ENCODE measurements around the gene ZBTB4. TPM values are rescaled to one million over a fixed set of nuclear protein-coding genes. Genes with fewer than 3 reads are reported as not detected.
"Not testable (repeated sequence)": the region's sequence is repeated elsewhere in the genome, so short reads cannot be mapped to it uniquely, and the experiment has no call there.

The ZBTB4 gene
- total RNA-seq, 1 donor from 2014 or later = 20.2 TPM

GRCh38 chr17:7484067-7484918, 4.9 kb upstream of the ZBTB4 start, which contains the start of gene POLR2A:
Gene POLR2A (plus strand): TSS chr17:7484366.
- H3K9me3 Mint-ChIP-seq = no peaks in the 10 kb centered on the region
- peaks cover 49% of the 10 kb centered on the region for H3K4me1 Mint-ChIP-seq (ENCODE audit: low read depth)
- no peaks in the 10 kb centered on the region for H3K27me3 Mint-ChIP-seq (ENCODE audit: low read depth)

GRCh38 chr17:7483255-7484066, 4.0 kb upstream of the ZBTB4 start:
- peaks cover 44% of the 10 kb centered on the region for H3K4me1 Mint-ChIP-seq (ENCODE audit: low read depth)
- H3K9me3 Mint-ChIP-seq = no peaks in the 10 kb centered on the region
- H3K27me3 Mint-ChIP-seq (ENCODE audit: low read depth) = no peaks in the 10 kb centered on the region
- H3K27ac Mint-ChIP-seq = peak overlapping the region; percentile 99
- H3K36me3 Mint-ChIP-seq (ENCODE audit: low read depth) = peaks cover 32% of the 10 kb centered on the region
- H3K4me3 Mint-ChIP-seq (ENCODE audit: low read depth) = peak overlapping the region; percentile 98
- intact Hi-C loops (cut with micrococcal nuclease) = loop anchor here (1.0 to 10.0 kb wide), 9 partner anchors 28 to 351 kb away; partner anchors contain the start of genes ELP5, GPS2, KDM6B and SENP3
- DNase-seq (ENCODE audit: low spot score) = peak; percentile 90

More at GRCh38 chr17:7484067-7484918, 4.9 kb upstream of the ZBTB4 start, which contains the start of gene POLR2A:
- Mint-ChIP-seq H3K27ac (peak within 1 kb of the TSS; percentile 99), H3K36me3 (ENCODE audit: low read depth) (peaks cover 40% of the 10 kb centered on the region), H3K4me3 (ENCODE audit: low read depth) (peak within 1 kb of the TSS; percentile 98)
- peak; percentile 95 for DNase-seq (ENCODE audit: low spot score)
- intact Hi-C loops (cut with micrococcal nuclease) = loop anchor here (1.0 to 10.0 kb wide), 8 partner anchors 29 to 351 kb away; partner anchors contain the start of genes GPS2, KDM6B, SENP3 and TMEM102

DNA sequence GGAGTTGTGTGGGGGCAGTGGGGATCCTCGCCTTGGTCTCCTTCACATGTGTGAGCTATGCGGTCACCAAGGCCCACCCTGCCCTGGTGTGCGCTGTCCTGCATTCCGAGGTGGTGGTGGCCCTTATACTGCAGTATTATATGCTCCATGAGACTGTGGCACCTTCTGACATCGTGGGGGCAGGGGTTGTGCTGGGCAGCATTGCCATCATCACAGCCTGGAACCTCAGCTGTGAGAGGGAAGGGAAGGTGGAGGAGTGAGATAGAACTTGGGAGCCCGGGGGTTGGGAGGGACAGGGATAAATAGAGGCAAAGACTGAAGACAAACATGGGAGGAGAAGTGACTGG, 3.3 kb upstream of the ZBTB4 start:
- intact Hi-C loops (cut with micrococcal nuclease) = loop anchor here (1.0 to 10.0 kb wide), 3 partner anchors 202 to 352 kb away; partner anchors contain the start of genes ELP5, KDM6B, TP53 and WRAP53
- not testable (repeated sequence) for H3K9me3 Mint-ChIP-seq; H3K27me3 Mint-ChIP-seq (ENCODE audit: low read depth); DNase-seq (ENCODE audit: low spot score)
- peak overlapping the region; percentile 98 for H3K4me3 Mint-ChIP-seq (ENCODE audit: low read depth)
- peak overlapping the region; percentile 99 for H3K27ac Mint-ChIP-seq
- peaks cover 29% of the 10 kb centered on the region for H3K36me3 Mint-ChIP-seq (ENCODE audit: low read depth)
- H3K4me1 Mint-ChIP-seq (ENCODE audit: low read depth) = peaks cover 50% of the 10 kb centered on the region

- not testable (repeated sequence) for DNase-seq (ENCODE audit: low spot score); H3K9me3 Mint-ChIP-seq; H3K27me3 Mint-ChIP-seq (ENCODE audit: low read depth)
- Mint-ChIP-seq H3K27ac (peak overlapping the region; percentile 99), H3K4me3 (ENCODE audit: low read depth) (peak overlapping the region; percentile 98), H3K36me3 (ENCODE audit: low read depth) (peaks cover 23% of the 10 kb centered on the region), H3K4me1 (ENCODE audit: low read depth) (peaks cover 48% of the 10 kb centered on the region)
- intact Hi-C loops (cut with micrococcal nuclease) = loop anchor here (10.0 kb wide), 2 partner anchors 203 to 353 kb away; partner anchors contain the start of genes KDM6B, TP53 and WRAP53
Observed at GRCh38 chr17:7481842-7482741, 2.7 kb upstream of the ZBTB4 start.

- Mint-ChIP-seq H3K4me3 (ENCODE audit: low read depth) (peak within 1 kb of the TSS; percentile 85), H3K27ac (peak within 1 kb of the TSS; percentile 48), H3K4me1 (ENCODE audit: low read depth) (peaks cover 53% of the 10 kb centered on the region), H3K36me3 (ENCODE audit: low read depth) (peaks cover 18% of the 10 kb centered on the region)
- intact Hi-C loops (cut with micrococcal nuclease) = loop anchor here (10.0 kb wide), 2 partner anchors 204 to 354 kb away; partner anchors contain the start of genes KDM6B, TP53 and WRAP53
- H3K9me3 Mint-ChIP-seq; DNase-seq (ENCODE audit: low spot score); H3K27me3 Mint-ChIP-seq (ENCODE audit: low read depth): not testable (repeated sequence)
Observed at GRCh38 chr17:7481275-7481674, 1.8 kb upstream of the ZBTB4 start, which contains the start of gene SLC35G6. Gene SLC35G6 (plus strand): TSS chr17:7481446. CDS start chr17:7481517, 71 bp downstream.

DNA sequence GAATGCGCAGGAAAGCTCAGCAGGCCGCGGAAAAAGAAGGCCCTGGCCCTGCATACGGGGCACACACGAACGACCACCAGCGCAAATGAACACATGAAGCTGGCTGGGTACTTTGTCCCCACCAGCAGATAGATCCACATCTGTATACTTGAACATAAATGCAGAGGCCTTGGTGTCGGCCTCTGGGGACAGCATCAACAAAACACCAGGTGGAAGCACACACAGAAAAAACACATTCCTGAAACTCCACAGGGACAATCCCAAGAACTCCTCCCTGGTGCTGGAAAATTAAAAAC, 606 bp upstream of the ZBTB4 start:
- H3K4me3 Mint-ChIP-seq (ENCODE audit: low read depth) = peak overlapping the region; percentile 85
- intact Hi-C loops (cut with micrococcal nuclease) = loop anchor here (10.0 kb wide), 2 partner anchors 205 to 355 kb away; partner anchors contain the start of genes KDM6B, TP53 and WRAP53
- no peaks in the 10 kb centered on the region for H3K27me3 Mint-ChIP-seq (ENCODE audit: low read depth)
- peak overlapping the region; percentile 76 for H3K27ac Mint-ChIP-seq
- no peak for DNase-seq (ENCODE audit: low spot score)
- peaks cover 9% of the 10 kb centered on the region for H3K36me3 Mint-ChIP-seq (ENCODE audit: low read depth)
- peaks cover 49% of the 10 kb centered on the region for H3K4me1 Mint-ChIP-seq (ENCODE audit: low read depth)
- H3K9me3 Mint-ChIP-seq = no peaks in the 10 kb centered on the region

DNA sequence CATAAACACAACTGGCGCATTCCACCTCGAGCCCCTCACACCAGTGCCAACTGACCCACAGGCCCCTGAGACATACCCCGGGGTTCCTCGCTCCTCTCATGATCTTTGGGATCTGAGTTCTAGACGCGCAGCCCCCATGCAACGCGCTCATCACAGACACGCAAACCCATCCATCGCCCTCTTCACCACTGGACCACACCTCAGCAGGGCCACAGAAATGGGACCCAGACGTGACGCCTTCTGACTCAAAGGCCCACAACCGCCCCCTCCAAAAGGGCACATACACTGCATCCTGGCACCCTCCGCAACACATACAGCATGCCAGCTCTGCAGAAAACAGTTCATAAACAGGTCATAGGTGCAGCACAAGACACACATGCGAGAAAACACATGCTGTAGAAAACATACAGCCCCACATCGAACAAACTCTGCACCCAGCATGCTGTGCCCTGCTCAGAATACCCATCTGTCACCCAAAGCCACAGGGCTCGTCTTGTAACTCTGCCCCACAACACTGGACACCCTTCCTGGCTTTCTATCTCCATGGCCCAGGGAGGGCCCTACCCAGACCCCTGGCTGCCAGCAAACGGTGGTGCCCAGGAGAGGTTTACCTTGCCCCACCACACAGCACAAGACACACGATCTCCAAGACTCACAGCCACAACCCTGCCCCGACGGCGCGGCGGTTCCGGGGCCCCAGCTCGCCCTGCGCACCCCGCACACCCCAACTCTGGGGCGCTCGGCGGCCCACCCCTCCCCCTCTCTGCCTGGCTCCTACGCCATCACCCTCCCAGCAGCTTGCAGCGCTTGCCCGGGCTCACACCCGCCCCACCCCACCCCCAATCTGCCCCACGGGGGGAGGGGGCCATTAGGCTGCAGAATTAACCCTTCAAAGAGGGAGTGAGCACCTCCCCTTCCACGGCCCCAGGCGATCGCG, 887 bp downstream of the ZBTB4 start:
- Mint-ChIP-seq H3K9me3 (no peaks in the 10 kb centered on the region), H3K27ac (peak overlapping the region; percentile 56), H3K4me3 (ENCODE audit: low read depth) (peak overlapping the region; percentile 92), H3K4me1 (ENCODE audit: low read depth) (peaks cover 45% of the 10 kb centered on the region), H3K27me3 (ENCODE audit: low read depth) (no peaks in the 10 kb centered on the region), H3K36me3 (ENCODE audit: low read depth) (peaks cover 4% of the 10 kb centered on the region)
- DNase-seq (ENCODE audit: low spot score) = peak; percentile 44
- intact Hi-C loops (cut with micrococcal nuclease) = no loop called here

DNA sequence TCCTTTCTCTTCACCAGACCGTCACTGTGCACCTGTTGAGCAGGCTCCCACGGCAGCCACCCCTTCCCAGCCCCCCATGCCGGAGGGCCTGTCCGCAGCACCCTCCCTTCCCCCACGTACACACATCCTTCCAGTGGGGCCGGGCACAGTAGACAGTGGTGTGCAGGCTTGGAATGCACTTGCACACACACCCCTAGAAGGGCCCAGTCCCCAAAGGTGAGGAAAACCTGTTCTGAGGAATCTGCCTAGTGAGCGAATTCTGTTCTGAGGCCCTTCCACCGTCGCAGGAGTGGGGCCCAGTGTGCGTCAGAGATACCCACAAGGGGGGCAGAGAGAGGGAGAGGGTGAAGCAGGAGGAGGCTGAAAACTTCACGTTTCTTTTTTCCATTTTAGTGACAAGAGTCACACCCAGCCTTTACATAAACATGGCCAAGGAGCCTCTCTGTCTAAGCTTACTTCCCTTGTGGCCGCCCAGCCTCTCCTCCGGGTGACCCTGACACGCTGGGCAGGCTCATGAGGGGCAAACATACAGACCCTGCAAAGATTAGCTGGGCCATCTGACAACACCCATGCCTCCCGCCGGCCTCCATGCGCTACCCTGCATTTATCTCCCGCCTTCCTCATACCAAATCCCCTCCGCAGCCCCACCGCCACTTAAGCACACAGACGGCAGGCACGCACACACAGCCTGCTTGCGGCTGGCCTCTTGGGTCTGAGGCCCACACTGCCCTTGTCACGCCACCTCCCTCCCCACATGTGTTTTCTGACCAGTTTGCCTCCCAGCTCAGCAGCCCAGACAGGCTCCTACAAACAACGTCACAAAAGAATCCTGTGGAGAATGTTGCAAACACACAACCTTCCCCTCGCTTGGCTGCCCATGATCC, 1.8 kb downstream of the ZBTB4 start:
- peaks cover 41% of the 10 kb centered on the region for H3K4me1 Mint-ChIP-seq (ENCODE audit: low read depth)
- H3K27me3 Mint-ChIP-seq (ENCODE audit: low read depth) = no peaks in the 10 kb centered on the region
- peak overlapping the region; percentile 64 for H3K27ac Mint-ChIP-seq
- H3K4me3 Mint-ChIP-seq (ENCODE audit: low read depth) = peak overlapping the region; percentile 92
- DNase-seq (ENCODE audit: low spot score) = no peak
- peaks cover 4% of the 10 kb centered on the region for H3K36me3 Mint-ChIP-seq (ENCODE audit: low read depth)
- no peaks in the 10 kb centered on the region for H3K9me3 Mint-ChIP-seq
- intact Hi-C loops (cut with micrococcal nuclease) = no loop called here

GRCh38 chr17:7476951-7477350, 2.5 kb downstream of the ZBTB4 start:
- Mint-ChIP-seq H3K9me3 (no peaks in the 10 kb centered on the region), H3K27me3 (ENCODE audit: low read depth) (no peaks in the 10 kb centered on the region), H3K36me3 (ENCODE audit: low read depth) (peaks cover 4% of the 10 kb centered on the region), H3K4me1 (ENCODE audit: low read depth) (peaks cover 37% of the 10 kb centered on the region), H3K27ac (no peak overlapping the region), H3K4me3 (ENCODE audit: low read depth) (peak overlapping the region; percentile 6)
- intact Hi-C loops (cut with micrococcal nuclease) = no loop called here
- DNase-seq (ENCODE audit: low spot score) = no peak

GRCh38 chr17:7476494-7476893, 2.9 kb downstream of the ZBTB4 start:
- H3K27ac Mint-ChIP-seq = peak overlapping the region; percentile 54
- no peak for DNase-seq (ENCODE audit: low spot score)
- no peaks in the 10 kb centered on the region for H3K9me3 Mint-ChIP-seq
- H3K36me3 Mint-ChIP-seq (ENCODE audit: low read depth) = peaks cover 4% of the 10 kb centered on the region
- H3K27me3 Mint-ChIP-seq (ENCODE audit: low read depth) = no peaks in the 10 kb centered on the region
- intact Hi-C loops (cut with micrococcal nuclease) = no loop called here
- H3K4me1 Mint-ChIP-seq (ENCODE audit: low read depth) = peaks cover 42% of the 10 kb centered on the region
- H3K4me3 Mint-ChIP-seq (ENCODE audit: low read depth) = no peak overlapping the region

Measured in activated T-helper 2 cell treated with anti-CD3 and anti-CD28 coated beads, Interferon-gamma antibody, Interleukin-2, Interleukin-4, amounts not matched to agents 10 μg/mL and 5 μg/mL and 100 μg/mL, durations not matched to agents 14 hours and 24 hours and 36 hours (primary cell).